ENCODE data around the gene PLCG1. TPM values are rescaled to one million over a fixed set of nuclear protein-coding genes. Genes with fewer than 3 reads are reported as not detected.

The PLCG1 gene
- total and polyA plus RNA-seq, 9 of the 15 experiments (the other 6 are each of a cell fraction or from before 2014, with no cell fraction given), result 1.7 to 67.0 (median 34.8) TPM

GRCh38 chr20:41191562-41192500 lies 54.5 kb downstream of the PLCG1 start (continued):
- TF ChIP-seq ETS1 (conservative IDR thresholded peaks at IDR 0.05; ENCODE audit: control insufficient read depth, low read depth, low read length), result no peak
- no peak for TF ChIP-seq TCFL5 (CRISPR knock-in tag; conservative IDR thresholded peaks at IDR 0.05)
- TF ChIP-seq ZFPM2 (CRISPR knock-in tag; IDR thresholded peaks at IDR 0.05), result no peak
- TF ChIP-seq HNRNPLL (IDR thresholded peaks at IDR 0.05; ENCODE audit: low read depth, low read length, poor library complexity, severe bottlenecking), result no peak
- no peak for TF ChIP-seq PHTF2 (CRISPR knock-in tag; IDR thresholded peaks at IDR 0.05)

GRCh38 chr20:41192575-41192974 lies 55.2 kb downstream of the PLCG1 start:
- POLR2A ChIA-PET, result no interaction called here
- CTCF ChIA-PET (ENCODE audit: low intra/inter-chr PET ratio), result interaction anchor here (0.6 kb wide), 1 partner anchor 720 kb away, joined by 4 read pairs; no protein-coding TSS in a partner anchor
- ATAC-seq, result no peak

More at GRCh38 chr20:41192575-41192974, 55.2 kb downstream of the PLCG1 start:
- Histone ChIP-seq H3K79me2 (ENCODE audit: control insufficient read depth, insufficient read depth, low read length) (no peaks in the 10 kb centered on the region), H3K36me3 (ENCODE audit: control insufficient read depth, insufficient read depth, low read length) (no peaks in the 10 kb centered on the region), H3K27me3 (ENCODE audit: control insufficient read depth in 2 of 2, insufficient read depth in 2 of 2, low read length in 2 of 2) (no peaks in the 10 kb centered on the region), H2AFZ (ENCODE audit: low read depth, low read length) (no peak overlapping the region), H3K9ac (ENCODE audit: insufficient read depth in 1 of 2, low read depth in 2 of 2, low read length in 2 of 2) (no peak overlapping the region), H3K9me1 (ENCODE audit: control insufficient read depth, insufficient read depth, low read length) (no peaks in the 10 kb centered on the region), H4K20me1 (replicated peaks; ENCODE audit: control insufficient read depth, insufficient read depth, low read length) (no peaks in the 10 kb centered on the region), H3K4me1 (replicated peaks in 1 of 2; ENCODE audit: control insufficient read depth in 2 of 2, insufficient read depth in 2 of 2, low read length in 2 of 2) (no peaks in the 10 kb centered on the region), H3K9me3 (replicated peaks; ENCODE audit: control insufficient read depth, insufficient read depth, low read depth, low read length) (peaks cover 9% of the 10 kb centered on the region; the same call in 1 of the 2 replicates), H3K4me3 (no peak overlapping the region), H3K27ac (ENCODE audit: extremely low read depth, low read depth, low read length) (no peak overlapping the region; the same call in 2 of the 3 replicates), H3K4me2 (ENCODE audit: insufficient read depth, low read length) (no peak overlapping the region)
- DNase-seq (ENCODE audit: extremely low read depth in 1 of 4, low spot score in 3 of 4) (no peak), FAIRE-seq (no peak)
- 75% methylated on average over 3 of the region's 3 CpGs for WGBS (ENCODE audit: insufficient coverage, low coverage, missing lambda C conversion rate)
- in situ Hi-C loops (cut with MboI) (no loop called here), intact Hi-C loops (cut with micrococcal nuclease) (loop anchor here (1.0 kb wide), 1 partner anchor 41 kb away; no protein-coding TSS in a partner anchor)
- TF ChIP-seq TFE3 (CRISPR knock-in tag; IDR thresholded peaks at IDR 0.05), result no peak
- no TSS peak for BruUV-seq (replicated peaks)
